Testis (tissue), 3 donors: Measurements from ENCODE around the gene PDS5B. TPM values are rescaled to one million over a fixed set of nuclear protein-coding genes. Genes with fewer than 3 reads are reported as not detected.

Experiments
- DNase-seq: peaks from one replicate; pipeline ENCODE4 v3.0.0-alpha.2; 2019
- H3K27ac ChIP-seq, 2 donors: fragments of 200-600 bp; sonication (generic); one replicate each; pipeline ENCODE4 v1.5.1; 2019
- H3K27me3 ChIP-seq: fragments of 200-600 bp; sonication (generic); one replicate; pipeline ENCODE4 v1.5.1; 2019
- H3K36me3 ChIP-seq: fragments of 200-600 bp; sonication (generic); one replicate; pipeline ENCODE4 v1.5.1; 2017; ENCODE audit warnings: low read depth; ENCODE audit errors: missing control alignments
- H3K4me1 ChIP-seq: fragments of 200-600 bp; sonication (generic); one replicate; pipeline ENCODE4 v1.5.1; 2019
- H3K4me3 ChIP-seq, 2 donors: fragments of 200-600 bp; sonication (generic); one replicate each; pipeline ENCODE4 v1.5.1; 2017 to 2019
- H3K9me3 ChIP-seq: fragments of 200-600 bp; sonication (generic); one replicate; pipeline ENCODE4 v1.5.1; 2017
- CTCF ChIP-seq, 3 experiments: fragments of 450-650 bp in 2 of 3; fragments of 200-600 bp in 1 of 3; sonication (generic) in 1 of 3; IDR thresholded peaks; one replicate each; pipeline ENCODE4 v1.5.1; 2016 to 2019; ENCODE audit warnings: antibody characterized with exemption in 3 of 3, mild to moderate bottlenecking in 2 of 3, moderate library complexity in 1 of 3
- POLR2A ChIP-seq: fragments of 450-650 bp; IDR thresholded peaks from one replicate; pipeline ENCODE4 v1.6.1; 2017; ENCODE audit warnings: antibody characterized with exemption, mild to moderate bottlenecking, moderate library complexity
- WGBS, 2 donors: methylation state at CpG; one replicate each; pipeline ENCODE4 v1.1.5; 2018; 5-methylcytosine and 5-hydroxymethylcytosine counted together
- intact Hi-C: fragments of 100-400 bp; cut with DNase I; formaldehyde crosslinking; loops from one replicate; pipeline ENCODE4 v1.15.1; 2023; ENCODE audit warnings: low total_unique reads
- polyA plus RNA-seq: library from polyadenylated mRNA; stranded (reverse); fragments of 350-450 nt; fragmentation: Illumina TruSeq; extraction: RNeasy Lipid Tissue Mini Kit (QIAGEN cat#74804); gene quantifications from one replicate; pipeline ENCODE4 v1.2.3, GENCODE V29; 2014; ENCODE audit warnings: low read depth, low replicate concordance; ENCODE audit not compliant: insufficient read depth
- total RNA-seq, 2 donors: library from RNA; depleted of rRNA; stranded (reverse); fragments of >200 nt; gene quantifications; one replicate each; pipeline ENCODE4 v1.2.3, GENCODE V29; 2016

PDS5B gene
- total and polyA plus RNA-seq, 3 donors from 2014 or later = 19.0 to 52.4 (median 46.3) TPM

DNA sequence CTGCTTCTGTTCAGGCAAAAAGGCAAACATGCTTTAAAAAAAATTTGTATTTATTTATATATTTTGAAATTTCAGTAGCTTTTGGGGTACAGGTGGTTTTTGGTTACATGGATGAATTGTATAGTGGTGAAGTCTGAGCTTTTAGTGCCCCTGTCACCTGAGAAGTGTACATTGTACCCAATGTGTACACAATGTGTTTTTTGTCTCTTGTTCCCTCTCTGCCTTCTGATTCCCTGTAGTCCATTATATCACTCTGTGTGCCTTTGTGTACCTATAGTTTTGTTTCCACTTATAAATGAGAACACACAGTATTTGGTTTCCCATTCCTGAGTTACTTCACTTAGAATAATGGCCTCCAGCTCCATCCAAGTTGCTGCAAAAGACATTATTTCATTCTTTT lies 77.4 kb downstream of the PDS5B start:
- Histone ChIP-seq H3K27me3 (no peaks in the 10 kb centered on the region), H3K36me3 (no peaks in the 10 kb centered on the region), H3K4me3 (no peak overlapping the region), H3K4me1 (no peaks in the 10 kb centered on the region), H3K27ac (no peak overlapping the region), H3K9me3 (no peaks in the 10 kb centered on the region)
- intact Hi-C loops = no loop called here
- no peak for DNase-seq
- TF ChIP-seq CTCF (IDR thresholded peaks at IDR 0.05) = no peak
- TF ChIP-seq POLR2A = no peak

- Histone ChIP-seq H3K4me1 (no peaks in the 10 kb centered on the region), H3K27me3 (no peaks in the 10 kb centered on the region), H3K36me3 (no peaks in the 10 kb centered on the region), H3K27ac (no peak overlapping the region), H3K4me3 (no peak overlapping the region), H3K9me3 (no peaks in the 10 kb centered on the region)
- TF ChIP-seq CTCF (IDR thresholded peaks at IDR 0.05) (no peak), POLR2A (no peak)
- intact Hi-C loops = no loop called here
- WGBS, 2 donors = 96 to 97% methylated on average over 4 of the region's 4 CpGs
- DNase-seq = no peak
Observed at GRCh38 chr13:32666990-32667571, 80.8 kb downstream of the PDS5B start.

- Histone ChIP-seq H3K4me3 (no peak overlapping the region), H3K9me3 (no peaks in the 10 kb centered on the region), H3K27ac (no peak overlapping the region), H3K27me3 (no peaks in the 10 kb centered on the region), H3K36me3 (no peaks in the 10 kb centered on the region), H3K4me1 (no peaks in the 10 kb centered on the region)
- 81 to 85% methylated on average over 3 of the region's 3 CpGs for WGBS, 2 donors
- TF ChIP-seq CTCF (IDR thresholded peaks at IDR 0.05) (peak; percentile 39 to 78 (median 45)), POLR2A (no peak)
- no peak for DNase-seq
- intact Hi-C loops = no loop called here
Observed at GRCh38 chr13:32669030-32669646, 82.9 kb downstream of the PDS5B start.

- H3K4me3 ChIP-seq = no peak overlapping the region
- no peak overlapping the region for H3K27ac ChIP-seq
- 91 to 94% methylated on average over 2 of the region's 2 CpGs for WGBS, 2 donors
- H3K36me3 ChIP-seq = no peaks in the 10 kb centered on the region
- H3K4me1 ChIP-seq = no peaks in the 10 kb centered on the region
- DNase-seq = no peak
- TF ChIP-seq POLR2A (no peak), CTCF (IDR thresholded peaks at IDR 0.05) (no peak)
- intact Hi-C loops = no loop called here
- H3K27me3 ChIP-seq = no peaks in the 10 kb centered on the region
- no peaks in the 10 kb centered on the region for H3K9me3 ChIP-seq
Observed at GRCh38 chr13:32674503-32674902, 88.3 kb downstream of the PDS5B start.

DNA sequence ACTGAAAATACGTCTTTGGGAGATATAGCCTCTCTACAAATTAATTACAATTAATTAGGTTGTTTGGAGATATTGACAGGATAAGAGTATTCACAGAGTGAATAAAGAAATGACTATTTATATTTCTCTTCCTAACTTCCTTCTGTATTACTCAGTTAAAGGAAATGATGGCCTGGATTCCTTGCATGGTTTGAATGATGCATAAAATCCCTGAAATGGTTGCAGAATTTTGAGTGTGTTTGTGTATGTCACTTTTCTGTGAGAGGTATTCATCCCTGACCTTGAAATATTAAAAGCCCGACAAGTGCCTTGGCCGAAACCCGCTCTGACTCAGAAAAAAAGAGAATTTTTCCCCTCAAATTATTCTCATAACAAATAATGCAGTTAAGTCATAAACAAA lies 90.0 kb downstream of the PDS5B start:
- Histone ChIP-seq H3K4me1 (no peaks in the 10 kb centered on the region), H3K27ac (no peak overlapping the region), H3K27me3 (no peaks in the 10 kb centered on the region), H3K9me3 (no peaks in the 10 kb centered on the region), H3K36me3 (no peaks in the 10 kb centered on the region), H3K4me3 (no peak overlapping the region)
- no peak for TF ChIP-seq POLR2A
- TF ChIP-seq CTCF (IDR thresholded peaks at IDR 0.05) = no peak
- DNase-seq = no peak
- 93 to 94% methylated on average over 4 of the region's 4 CpGs for WGBS, 2 donors
- intact Hi-C loops = no loop called here
